CD4-positive, alpha-beta T cell treated with Interleukin-15 for 1 hour (primary cell): Measurements from ENCODE around the gene FHIT.

ENCODE experiments used
- DNase-seq: peaks from one replicate; pipeline ENCODE4 v3.0.0-alpha.2; 2020

Gene FHIT

GRCh38 chr3:61251174-61251972 is at the start of gene FHIT:
FHIT (minus strand) TSS chr3:61251452.
- DNase-seq: peak; percentile 92

- DNase-seq: no peak
These were observed 49.5 kb upstream of the FHIT start for GRCh38 chr3:61300786-61301185.

- no peak for DNase-seq
These were observed 48.7 kb upstream of the FHIT start for GRCh38 chr3:61300006-61300380.

DNA sequence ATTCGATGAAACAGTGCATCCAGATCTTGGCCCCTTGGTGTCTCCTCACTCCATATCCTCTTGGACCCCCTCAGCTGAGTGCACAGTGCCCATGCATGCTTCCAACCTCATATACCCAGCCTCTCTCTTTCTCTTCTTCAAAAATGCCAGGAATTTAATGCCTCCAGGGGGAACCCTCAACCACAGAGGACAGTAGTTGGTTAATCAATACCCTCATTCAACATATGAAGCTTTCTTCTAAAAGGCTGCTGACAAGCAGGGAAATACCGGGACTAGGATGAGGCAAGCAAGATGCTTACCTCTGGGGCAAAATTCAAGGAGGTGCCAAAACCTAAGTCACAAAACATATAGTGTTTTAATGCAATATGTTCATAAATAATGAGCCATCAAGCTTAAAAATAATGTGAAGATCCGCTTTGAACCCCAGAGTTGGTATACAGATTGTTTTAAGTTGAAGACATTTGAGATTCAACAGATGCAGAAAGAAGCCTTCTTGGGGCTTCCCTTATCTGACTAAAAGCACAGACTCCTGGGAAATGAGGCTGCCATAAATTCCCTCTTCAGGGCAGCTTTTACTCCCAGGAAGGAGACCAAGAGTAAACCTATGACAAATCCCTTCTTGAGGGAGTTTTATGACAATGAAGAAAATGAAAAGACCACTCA is 48.2 kb upstream of the FHIT start:
- DNase-seq: no peak

DNA sequence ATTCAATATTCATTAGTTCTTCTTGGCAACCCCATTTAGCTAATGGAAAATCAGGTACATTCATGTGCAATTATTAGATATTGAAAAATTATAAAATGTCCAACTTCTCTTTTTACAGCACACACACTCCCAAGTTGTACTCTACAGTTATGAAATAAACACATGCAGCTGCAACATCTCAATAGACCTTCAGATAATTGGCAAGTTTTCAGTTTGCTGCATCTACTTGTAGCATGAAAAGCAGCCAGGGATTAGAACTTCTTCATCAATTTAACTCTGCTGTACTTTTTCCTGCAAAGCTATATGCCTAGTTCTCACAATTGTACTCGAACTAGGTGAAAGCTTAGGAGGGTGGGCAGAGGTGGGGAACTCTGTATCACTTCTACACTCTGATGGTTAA is 46.6 kb upstream of the FHIT start:
- no peak for DNase-seq

DNA sequence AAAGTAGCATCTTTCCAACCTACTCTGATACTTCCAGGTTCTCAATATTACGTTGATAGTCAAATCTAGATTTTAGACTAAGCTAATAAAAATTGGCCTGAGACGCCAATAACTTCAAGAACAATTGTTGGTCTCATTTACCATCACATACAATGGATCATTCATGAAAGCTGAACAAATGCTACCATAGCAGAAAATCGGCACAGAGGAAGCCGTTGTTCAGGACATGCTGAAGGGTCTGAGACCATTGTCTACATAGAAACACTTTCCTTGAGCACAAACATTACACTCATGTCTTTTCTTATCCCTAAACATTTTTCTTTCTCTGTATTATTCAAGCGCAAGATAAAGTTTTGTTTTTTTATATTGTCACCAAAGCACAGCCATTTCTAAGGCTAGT is 37.2 kb upstream of the FHIT start:
- no peak for DNase-seq

DNA sequence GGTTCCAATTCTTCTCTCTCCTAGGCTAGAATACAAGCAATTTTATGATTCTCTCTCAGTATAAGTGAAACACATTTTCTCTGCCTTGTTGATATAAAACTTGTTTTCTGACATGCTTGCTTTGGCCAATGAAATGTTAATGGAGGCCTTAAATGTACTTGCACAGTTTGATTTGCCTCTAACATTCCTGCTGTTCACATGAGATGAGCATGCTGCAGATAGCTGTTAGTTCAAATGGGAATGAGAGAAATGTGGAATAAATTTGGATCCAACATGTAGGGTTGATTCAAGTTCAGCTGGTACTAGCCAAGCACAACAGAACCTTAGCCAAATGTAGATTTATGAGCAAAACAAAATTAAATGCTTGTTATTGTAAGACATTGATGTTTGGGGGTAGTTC is 32.6 kb upstream of the FHIT start:
- DNase-seq: no peak

DNA sequence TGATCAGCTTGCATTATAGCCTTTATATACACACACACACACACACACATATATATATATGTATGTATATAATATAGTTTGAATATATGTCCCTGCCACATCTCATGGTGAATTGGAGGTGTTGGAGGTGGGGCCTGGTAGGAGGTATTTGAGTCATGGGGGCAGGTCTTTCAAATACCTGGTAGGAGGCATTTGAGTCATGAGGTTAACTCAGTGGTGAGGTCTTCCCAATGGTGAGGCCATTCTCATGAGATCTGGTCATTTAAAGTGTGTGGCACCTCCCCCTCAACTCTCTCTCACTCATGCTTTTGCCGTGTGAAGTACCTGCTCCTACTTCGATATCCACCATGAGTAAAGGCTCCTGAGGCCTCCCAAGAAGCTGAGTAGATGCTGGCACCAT is 27.5 kb upstream of the FHIT start:
- no peak for DNase-seq

DNA sequence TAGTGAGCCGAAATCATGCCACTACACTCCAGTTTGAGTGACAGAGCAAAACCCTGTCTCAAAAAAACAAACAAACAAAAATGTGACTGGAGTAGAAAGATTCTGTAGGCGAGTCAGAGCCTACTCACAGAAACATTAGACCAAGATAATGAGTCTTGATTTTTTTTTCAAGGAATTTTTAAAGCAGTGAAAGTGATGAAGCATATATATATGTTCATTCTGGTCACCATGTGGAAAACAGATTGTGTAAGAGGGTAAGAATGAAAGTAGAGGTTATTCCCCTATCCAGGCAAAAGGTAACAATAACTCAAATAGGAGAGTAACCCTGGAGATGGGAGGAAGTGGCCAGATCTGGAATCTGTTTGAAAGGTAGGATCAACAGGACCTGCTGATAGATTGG is 26.2 kb upstream of the FHIT start:
- no peak for DNase-seq

DNA sequence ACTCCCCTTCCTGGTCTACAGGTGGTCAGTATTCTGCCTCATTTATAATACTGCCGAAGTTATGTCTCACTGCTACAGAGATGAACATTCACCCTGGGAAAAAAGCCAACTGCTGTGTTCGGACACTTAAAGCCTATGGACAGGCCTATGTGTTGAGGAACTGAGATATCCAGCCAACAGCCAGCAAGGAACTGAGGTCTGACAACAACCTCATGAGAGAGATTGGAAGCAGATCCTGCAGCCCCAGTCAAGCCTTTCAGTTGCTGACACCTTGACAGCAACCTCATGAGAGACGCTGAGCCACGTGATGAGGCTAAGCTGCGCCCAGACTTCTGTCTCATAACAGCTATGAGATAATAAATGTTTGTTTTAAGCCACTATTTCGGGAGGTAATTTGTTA is 18.2 kb upstream of the FHIT start:
- DNase-seq: no peak

GRCh38 chr3:61268644-61269043 is 17.4 kb upstream of the FHIT start:
- no peak for DNase-seq

GRCh38 chr3:61264281-61264680 is 13.0 kb upstream of the FHIT start:
- DNase-seq: no peak

- no peak for DNase-seq
These were observed 5.9 kb upstream of the FHIT start for GRCh38 chr3:61257148-61257547.

GRCh38 chr3:61253756-61254155 is 2.5 kb upstream of the FHIT start:
- no peak for DNase-seq

GRCh38 chr3:61252836-61253235 is 1.6 kb upstream of the FHIT start:
- DNase-seq: no peak

DNA sequence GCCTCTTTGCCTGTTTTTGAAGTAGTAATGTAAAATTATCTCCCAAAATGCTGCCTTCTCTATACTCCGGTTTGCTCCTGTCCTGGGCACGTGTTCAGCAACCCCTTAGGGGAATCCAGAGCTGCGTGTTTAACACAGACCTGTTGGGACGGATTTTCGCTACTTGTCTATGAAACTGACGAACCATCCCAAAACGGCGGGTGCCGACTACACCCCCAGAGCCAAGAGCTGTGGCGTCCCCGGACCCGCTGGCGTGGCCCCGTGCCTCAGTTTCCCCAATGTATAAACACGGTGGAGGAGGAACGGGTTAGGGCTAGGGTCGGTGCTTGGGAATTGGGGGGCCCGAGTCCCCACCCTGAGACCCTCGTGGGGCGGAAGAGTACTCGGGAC is 473 bp downstream of the FHIT start:
- DNase-seq: no peak

DNA sequence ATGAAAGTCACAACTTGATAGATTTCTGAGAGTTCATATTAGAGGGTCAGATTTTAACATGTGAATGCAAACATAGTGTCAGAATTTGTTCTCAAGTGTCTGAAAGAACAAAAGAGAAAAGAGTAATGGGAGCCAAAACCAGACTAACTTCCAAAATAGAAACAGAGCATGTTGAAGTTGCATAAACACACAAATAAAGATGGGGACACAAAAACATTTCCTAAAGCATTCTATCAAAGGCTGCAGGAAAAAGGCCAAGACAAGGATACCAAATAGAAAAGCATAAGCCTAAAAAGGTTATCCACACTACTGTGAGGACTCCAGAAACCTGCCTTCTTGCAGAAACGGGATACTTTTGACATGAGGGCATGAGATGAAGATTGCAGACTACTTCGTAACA is 2.8 kb downstream of the FHIT start:
- no peak for DNase-seq

GRCh38 chr3:61247191-61247590 is 4.1 kb downstream of the FHIT start:
- DNase-seq: no peak

DNA sequence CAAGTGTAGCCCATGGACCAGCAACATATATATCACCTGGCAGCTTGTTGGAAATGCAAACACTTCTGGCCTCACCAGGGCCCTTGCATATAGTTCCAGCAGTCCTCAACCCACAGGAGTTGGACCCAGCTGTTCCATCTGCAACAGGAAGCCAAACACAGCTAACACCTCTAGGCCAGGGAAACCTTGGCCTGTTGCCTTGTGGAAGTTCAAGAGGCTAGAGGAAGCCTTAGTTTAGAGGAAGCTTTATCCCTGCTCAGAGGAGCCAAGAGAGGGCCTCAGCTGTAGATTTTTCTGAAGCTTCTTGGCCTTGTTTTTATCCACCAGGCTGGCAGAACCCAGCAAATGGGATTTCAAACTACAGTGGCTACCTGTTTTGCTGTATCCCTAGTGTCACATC is 11.4 kb downstream of the FHIT start:
- DNase-seq: no peak

DNA sequence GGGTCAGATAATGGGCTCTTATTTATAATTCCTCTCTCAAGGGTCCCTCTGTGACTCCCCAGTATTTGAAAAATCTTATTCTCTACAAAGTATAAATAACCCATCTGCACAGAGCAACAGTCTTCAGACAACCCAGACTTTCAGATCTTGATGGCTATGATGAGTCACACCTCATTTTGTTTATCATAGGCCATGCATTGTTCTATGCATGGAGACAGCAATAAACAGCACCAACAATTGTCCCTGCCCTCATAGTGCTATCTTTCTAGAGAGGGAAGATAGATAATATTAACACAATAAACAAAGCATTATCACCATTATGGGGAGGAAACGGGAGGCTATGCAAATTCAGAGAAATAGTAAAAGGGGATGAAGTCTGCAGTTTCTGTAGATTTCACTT is 13.4 kb downstream of the FHIT start:
- DNase-seq: no peak

DNA sequence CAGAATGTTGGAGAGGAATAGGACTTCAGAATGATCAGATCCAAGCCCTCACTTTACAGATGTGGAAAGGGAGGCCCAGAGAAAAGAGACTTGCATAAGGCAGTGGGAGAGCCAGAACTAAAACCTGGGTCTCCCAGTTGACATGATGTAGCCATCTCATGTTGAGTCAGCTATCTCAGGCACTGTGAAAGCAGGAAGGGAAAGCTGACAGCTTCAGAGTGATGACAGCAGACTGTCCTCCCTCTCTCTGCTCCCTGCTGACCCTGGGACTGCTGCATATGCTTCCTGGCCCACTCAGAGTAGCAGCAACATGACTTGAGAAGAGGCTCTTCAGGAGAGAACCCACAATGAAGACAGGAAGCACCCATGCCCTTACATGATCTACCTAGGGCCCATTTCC is 14.7 kb downstream of the FHIT start:
- DNase-seq: no peak

- DNase-seq: no peak
These were observed 17.5 kb downstream of the FHIT start for GRCh38 chr3:61233746-61234145.

- DNase-seq: no peak
These were observed 19.6 kb downstream of the FHIT start for GRCh38 chr3:61231693-61232092.

- no peak for DNase-seq
These were observed 23.5 kb downstream of the FHIT start for GRCh38 chr3:61227799-61228198.

GRCh38 chr3:61226166-61226686 is 25.0 kb downstream of the FHIT start:
- DNase-seq: no peak
